Measurements from ENCODE around the gene BID.

Gene BID

GRCh38 chr22:17732251-17732854, 41.9 kb downstream of the BID start:
- DNase-seq, result no peak

- no peak for DNase-seq
These were observed 44.7 kb downstream of the BID start for GRCh38 chr22:17729561-17729960.

GRCh38 chr22:17728786-17729185, 45.5 kb downstream of the BID start:
- DNase-seq, result no peak

GRCh38 chr22:17726928-17727897, 47.1 kb downstream of the BID start:
- DNase-seq, result no peak

- DNase-seq, result no peak
These were observed 48.0 kb downstream of the BID start for GRCh38 chr22:17726006-17726927.

- no peak for DNase-seq
These were observed 48.8 kb downstream of the BID start for GRCh38 chr22:17725500-17725796.

- DNase-seq, result no peak
These were observed 49.4 kb downstream of the BID start for GRCh38 chr22:17724678-17725499.

- no peak for DNase-seq
These were observed 50.0 kb downstream of the BID start for GRCh38 chr22:17724241-17724640.

- no peak for DNase-seq
These were observed 54.4 kb downstream of the BID start for GRCh38 chr22:17719911-17720310.

GRCh38 chr22:17717708-17718107, 56.6 kb downstream of the BID start:
- no peak for DNase-seq

GRCh38 chr22:17716529-17716928, 57.7 kb downstream of the BID start:
- DNase-seq, result no peak

- no peak for DNase-seq
These were observed 61.8 kb downstream of the BID start for GRCh38 chr22:17712441-17712840.

- no peak for DNase-seq
These were observed 64.2 kb downstream of the BID start for GRCh38 chr22:17710023-17710422.

- no peak for DNase-seq
These were observed 66.7 kb downstream of the BID start for GRCh38 chr22:17707526-17707925.

- DNase-seq, result no peak
These were observed 67.3 kb downstream of the BID start for GRCh38 chr22:17706947-17707346.

- DNase-seq, result peak; percentile 39
These were observed 68.0 kb downstream of the BID start for GRCh38 chr22:17705951-17706900.

GRCh38 chr22:17705546-17705945, 68.7 kb downstream of the BID start:
- no peak for DNase-seq

- DNase-seq, result no peak
These were observed 70.5 kb downstream of the BID start for GRCh38 chr22:17703811-17704210.

- DNase-seq, result no peak
These were observed 73.5 kb downstream of the BID start for GRCh38 chr22:17700778-17701177.

- no peak for DNase-seq
These were observed 74.5 kb downstream of the BID start for GRCh38 chr22:17699696-17700340.

GRCh38 chr22:17698948-17699347, 75.3 kb downstream of the BID start:
- DNase-seq, result no peak
